Mesenchymal stem cell (in vitro differentiated cells and primary cell): Measurements from ENCODE around the gene ARHGEF40.

Source experiments
- DNase-seq: peaks from one replicate; pipeline ENCODE4 v3.0.0-alpha.2; 2013
- H2AFZ ChIP-seq: one replicate; pipeline ENCODE4 v1.6.1; 2013; ENCODE audit warnings: low read depth, mild to moderate bottlenecking, control low read depth, inconsistent platforms, low read length, moderate library complexity
- H2AK5ac ChIP-seq: 2 replicates; pipeline ENCODE4 v1.6.1; 2013; ENCODE audit warnings: low read length, moderate library complexity, mild to moderate bottlenecking, inconsistent platforms; ENCODE audit not compliant: severe bottlenecking
- H2BK120ac ChIP-seq: one replicate; pipeline ENCODE4 v1.6.1; 2013; ENCODE audit warnings: low read depth, mild to moderate bottlenecking, inconsistent platforms, low read length, moderate library complexity
- H2BK12ac ChIP-seq, 2 experiments: one replicate each; pipeline ENCODE4 v1.6.1; 2013; ENCODE audit warnings: inconsistent platforms in 2 of 2, low read length in 2 of 2, mild to moderate bottlenecking in 2 of 2, moderate library complexity in 2 of 2, control low read depth in 1 of 2
- H2BK15ac ChIP-seq: one replicate; pipeline ENCODE4 v1.6.1; 2013; ENCODE audit warnings: mild to moderate bottlenecking, low read depth, inconsistent platforms; ENCODE audit not compliant: poor library complexity, severe bottlenecking
- H2BK5ac ChIP-seq: 2 replicates; pipeline ENCODE4 v1.6.1; 2013; ENCODE audit warnings: low read depth, mild to moderate bottlenecking, low read length, control low read depth, inconsistent platforms; ENCODE audit not compliant: poor library complexity, severe bottlenecking
- H3K14ac ChIP-seq, 2 experiments: one replicate each; pipeline ENCODE4 v1.6.1; 2013; ENCODE audit warnings: inconsistent platforms in 2 of 2, low read length in 2 of 2, control low read depth in 1 of 2, mild to moderate bottlenecking in 1 of 2, moderate library complexity in 1 of 2
- H3K18ac ChIP-seq, 2 experiments: one replicate each; pipeline ENCODE4 v1.6.1; 2013; ENCODE audit warnings: inconsistent platforms in 2 of 2, low read length in 2 of 2, control low read depth in 1 of 2, low read depth in 1 of 2, mild to moderate bottlenecking in 1 of 2
- H3K23ac ChIP-seq, 2 experiments: one replicate each; pipeline ENCODE4 v1.6.1; 2013; ENCODE audit warnings: inconsistent platforms in 2 of 2, low read length in 2 of 2, mild to moderate bottlenecking in 2 of 2, moderate library complexity in 2 of 2, control low read depth in 1 of 2
- H3K27ac ChIP-seq: 2 replicates; pipeline ENCODE4 v1.5.1; 2013; ENCODE audit warnings: mild to moderate bottlenecking, moderate library complexity, low read length, control low read depth, inconsistent platforms; ENCODE audit not compliant: poor library complexity, severe bottlenecking
- H3K27me3 ChIP-seq, 2 experiments: 2 replicates each; pipeline versions ENCODE4 v1.6.1 to v1.7.0; 2013; ENCODE audit warnings: low read length in 2 of 2, mild to moderate bottlenecking in 2 of 2, moderate library complexity in 2 of 2, control low read depth in 1 of 2, inconsistent platforms in 1 of 2; ENCODE audit not compliant: control insufficient read depth in 1 of 2, insufficient read depth in 1 of 2
- H3K36me3 ChIP-seq, 2 experiments: 2 replicates each; pipeline versions ENCODE4 v1.6.1 to v1.7.0; 2013; ENCODE audit warnings: low read length in 2 of 2, control low read depth in 1 of 2, inconsistent platforms in 1 of 2, low read depth in 1 of 2, mild to moderate bottlenecking in 1 of 2; ENCODE audit not compliant: insufficient read depth in 2 of 2, control insufficient read depth in 1 of 2
- H3K4ac ChIP-seq, 2 experiments: one replicate each; pipeline ENCODE4 v1.6.1; 2013; ENCODE audit warnings: inconsistent platforms in 2 of 2, low read length in 2 of 2, mild to moderate bottlenecking in 2 of 2, moderate library complexity in 2 of 2, control low read depth in 1 of 2, low read depth in 1 of 2
- H3K4me1 ChIP-seq: 2 replicates; pipeline ENCODE4 v1.6.1; 2013; ENCODE audit warnings: low read depth, low read length, control low read depth; ENCODE audit not compliant: control insufficient read depth, insufficient read depth
- H3K4me2 ChIP-seq: 2 replicates; pipeline ENCODE4 v1.6.1; 2013; ENCODE audit warnings: low read length, mild to moderate bottlenecking, inconsistent platforms; ENCODE audit not compliant: poor library complexity, severe bottlenecking
- H3K4me3 ChIP-seq, 2 experiments: 2 replicates each; pipeline versions ENCODE4 v1.5.1 to v1.7.0; 2013; ENCODE audit warnings: low read length in 2 of 2, mild to moderate bottlenecking in 2 of 2, control low read depth in 1 of 2, low read depth in 1 of 2; ENCODE audit not compliant: insufficient read depth in 1 of 2
- H3K79me1 ChIP-seq: replicated peaks from 2 replicates; pipeline ENCODE4 v1.6.1; 2013; ENCODE audit warnings: mild to moderate bottlenecking, control low read depth, low read length, inconsistent platforms; ENCODE audit not compliant: poor library complexity, severe bottlenecking
- H3K9ac ChIP-seq: 2 replicates; pipeline ENCODE4 v1.7.0; 2013; ENCODE audit warnings: mild to moderate bottlenecking, low read length, moderate library complexity
- H3K9me3 ChIP-seq: 2 replicates; pipeline ENCODE4 v1.7.0; 2013; ENCODE audit warnings: mild to moderate bottlenecking, low read length; ENCODE audit not compliant: control insufficient read depth
- H4K8ac ChIP-seq: one replicate; pipeline ENCODE4 v1.6.1; 2013; ENCODE audit warnings: inconsistent platforms, mild to moderate bottlenecking, low read length, moderate library complexity
- H4K91ac ChIP-seq: one replicate; pipeline ENCODE4 v1.6.1; 2013; ENCODE audit warnings: mild to moderate bottlenecking, low read length, inconsistent platforms
- WGBS: methylation state at CpG from one replicate; pipeline ENCODE4 v1.1.7; 2013; ENCODE audit warnings: mixed read lengths; 5-methylcytosine and 5-hydroxymethylcytosine counted together

Gene ARHGEF40

DNA sequence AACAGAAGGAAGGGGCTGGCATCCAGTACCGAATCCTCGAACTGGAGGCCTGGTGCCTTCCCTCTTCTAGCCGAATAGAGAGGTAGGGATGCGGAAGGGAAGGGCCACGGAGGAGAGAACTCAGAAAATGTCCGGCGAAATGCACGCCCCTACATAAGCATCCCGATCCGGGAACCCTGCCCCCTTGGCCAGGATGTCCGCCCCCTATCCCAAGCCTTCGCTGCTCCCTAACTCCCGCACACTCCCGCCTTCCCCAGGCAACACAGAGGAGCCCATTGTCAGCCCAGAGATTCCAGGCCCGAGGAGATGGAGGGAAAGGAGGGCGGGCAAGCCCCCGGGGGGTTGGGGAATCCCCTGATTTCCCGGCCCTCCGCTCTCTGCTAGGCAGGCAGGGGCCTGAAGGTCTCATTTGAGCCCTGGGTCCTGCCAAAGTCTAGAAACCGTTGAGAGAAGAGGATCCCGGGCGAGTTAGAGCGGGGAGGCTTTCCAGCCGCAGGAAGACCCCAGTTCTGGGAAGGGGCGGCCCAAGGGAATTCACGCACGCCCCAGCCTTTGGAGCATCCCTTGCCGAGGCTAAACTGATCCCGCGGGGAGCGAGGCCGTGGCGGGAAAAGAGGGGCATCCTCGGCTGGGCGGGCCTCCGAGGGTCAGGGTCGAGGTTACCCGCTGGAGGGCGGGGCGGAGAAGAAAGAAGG, 569 bp upstream of the ARHGEF40 start:
- Histone ChIP-seq H2BK120ac (peak overlapping the region; percentile 84), H2AFZ (peak overlapping the region; percentile 72), H2AK5ac (no peak overlapping the region), H4K91ac (peak overlapping the region; percentile 89), H4K8ac (peak overlapping the region; percentile 27), H2BK5ac (peak overlapping the region; percentile 90), H3K4ac (peak overlapping the region; percentile 2 to 79), H3K18ac (peak overlapping the region; percentile 86 to 92), H3K14ac (peak overlapping the region in 1 of 2 experiments; percentile 93), H3K27me3 (no peaks in the 10 kb centered on the region), H3K9me3 (no peaks in the 10 kb centered on the region), H3K36me3 (peaks cover 18% of the 10 kb centered on the region in 2 experiments), H3K23ac (peak overlapping the region in 1 of 2 experiments; percentile 63), H2BK12ac (peak overlapping the region; percentile 65), H3K4me2 (peak overlapping the region; percentile 95), H3K79me1 (peaks cover 20% of the 10 kb centered on the region), H3K27ac (peak overlapping the region; percentile 88), H3K9ac (peak overlapping the region; percentile 85), H2BK15ac (peak overlapping the region; percentile 93), H3K4me1 (peaks cover 29% of the 10 kb centered on the region), H3K4me3 (peak overlapping the region; percentile 84 to 92)
- under 1% methylated on average over 21 of the region's 40 CpGs for WGBS
- DNase-seq: peak; percentile 59

GRCh38 chr14:21070610-21071224, 613 bp downstream of the ARHGEF40 start:
- Histone ChIP-seq H3K9ac (peak overlapping the region; percentile 88), H2BK12ac (peak overlapping the region; percentile 90), H3K36me3 (peaks cover 30% of the 10 kb centered on the region in 2 experiments), H4K8ac (peak overlapping the region; percentile 90), H3K4me2 (peak overlapping the region; percentile 91), H2BK15ac (peak overlapping the region; percentile 95), H2BK120ac (peak overlapping the region; percentile 64), H3K4me1 (peaks cover 29% of the 10 kb centered on the region), H2AFZ (peak overlapping the region; percentile 46), H3K4ac (peak overlapping the region; percentile 79 to 96), H3K27ac (peak overlapping the region; percentile 100), H3K9me3 (no peaks in the 10 kb centered on the region), H2BK5ac (peak overlapping the region; percentile 91), H3K4me3 (peak overlapping the region; percentile 84 to 92), H2AK5ac (peak overlapping the region; percentile 82), H3K27me3 (no peaks in the 10 kb centered on the region), H3K18ac (peak overlapping the region; percentile 90 to 94), H3K23ac (peak overlapping the region in 1 of 2 experiments; percentile 57), H3K14ac (peak overlapping the region in 1 of 2 experiments; percentile 97), H4K91ac (peak overlapping the region; percentile 86), H3K79me1 (peaks cover 32% of the 10 kb centered on the region)
- DNase-seq: peak; percentile 75
- WGBS: 2% methylated on average over 19 of the region's 23 CpGs

DNA sequence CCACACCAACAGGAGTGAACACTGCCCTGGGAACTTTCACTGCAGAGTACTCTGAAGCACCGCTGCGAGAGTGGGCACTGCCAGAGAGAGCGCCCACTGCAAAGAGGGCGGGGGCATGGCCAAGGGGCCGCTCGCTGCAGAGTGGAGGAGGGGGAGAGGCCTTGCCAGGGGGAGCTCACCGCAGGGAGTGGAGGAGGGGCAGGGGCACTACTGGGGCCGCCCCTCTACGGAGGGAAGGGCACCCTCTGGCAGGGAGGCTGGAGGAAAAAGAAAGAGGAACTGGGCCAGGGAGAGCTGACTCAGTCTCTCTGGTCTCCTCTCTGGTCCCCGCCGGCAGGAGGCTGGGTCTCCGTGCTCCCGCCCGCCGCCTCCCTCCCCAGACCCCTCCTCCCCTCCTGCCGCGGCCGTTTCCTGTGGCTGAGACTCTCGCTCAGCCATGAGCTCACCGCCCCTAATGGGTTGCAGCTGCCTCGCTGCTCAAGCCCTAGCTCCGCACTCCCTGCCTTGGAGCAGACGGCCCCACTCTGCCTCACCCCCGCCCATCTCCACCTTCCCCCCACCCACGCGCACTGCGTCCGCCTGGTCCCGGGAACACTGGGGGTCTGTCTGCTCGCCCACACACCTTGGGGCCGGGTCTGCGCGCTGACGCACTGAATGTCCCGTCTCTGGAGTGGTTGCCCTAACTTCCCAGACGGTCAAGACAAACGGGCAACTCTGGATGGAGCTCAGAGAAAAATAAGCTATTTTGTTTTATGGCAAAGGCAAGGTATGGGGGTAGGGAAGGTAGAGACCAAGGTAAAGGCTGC, 1.3 kb downstream of the ARHGEF40 start:
- Histone ChIP-seq H3K27ac (peak overlapping the region; percentile 100), H2BK5ac (peak overlapping the region; percentile 92), H4K91ac (peak overlapping the region; percentile 96), H3K4me2 (peak overlapping the region; percentile 91), H3K4me1 (peaks cover 29% of the 10 kb centered on the region), H3K36me3 (peaks cover 35 to 37% of the 10 kb centered on the region in 2 experiments), H3K14ac (peak overlapping the region in 1 of 2 experiments; percentile 97), H3K23ac (peak overlapping the region in 1 of 2 experiments; percentile 81), H3K18ac (peak overlapping the region; percentile 90 to 94), H2BK120ac (peak overlapping the region; percentile 64), H3K4me3 (peak overlapping the region; percentile 84 to 92), H3K9ac (peak overlapping the region; percentile 88), H2BK15ac (peak overlapping the region; percentile 95), H2AK5ac (peak overlapping the region; percentile 79), H4K8ac (peak overlapping the region; percentile 90), H2BK12ac (peak overlapping the region; percentile 90), H2AFZ (peak overlapping the region; percentile 46), H3K4ac (peak overlapping the region; percentile 84 to 96), H3K27me3 (no peaks in the 10 kb centered on the region), H3K79me1 (peaks cover 39% of the 10 kb centered on the region), H3K9me3 (no peaks in the 10 kb centered on the region)
- peak; percentile 96 for DNase-seq
- WGBS: under 1% methylated on average over 35 of the region's 37 CpGs
